A549 (cell line): ENCODE data around the gene SLC43A1. TPM values are rescaled to one million over a fixed set of nuclear protein-coding genes. Genes with fewer than 3 reads are reported as not detected.

Experiments used
- ATAC-seq, 2 experiments: fragments of 200-7000 bp in 1 of 2; fragments of >200 bp in 1 of 2; cut with Nextera tagmentation in 1 of 2; cut with Tn5 transposase in 1 of 2; 3 replicates each; pipeline versions ENCODE4 v1.8.0 to v1.9.1; 2018 to 2020; ENCODE audit warnings: mild to moderate bottlenecking in 1 of 2, moderate library complexity in 1 of 2
- CTCF ChIA-PET: fragments of 300-600 bp; sonication (Branson Sonifier 250); formaldehyde crosslinking; extraction: SDS; loops from one replicate; lab custom pipeline; 2021; ENCODE audit warnings: antibody characterized with exemption, inconsistent platforms; lab: Yijun Ruan, JAX
- POLR2A ChIA-PET: fragments of 350-600 bp; formaldehyde crosslinking; extraction: SDS; loops from one replicate; lab custom pipeline; 2021; ENCODE audit warnings: antibody characterized with exemption, inconsistent platforms; lab: Yijun Ruan, JAX
- DNase-seq, 2 experiments: peaks; one replicate each; pipeline versions ENCODE4 v3.0.0 to v3.0.0-alpha.2; 2011 to 2016; ENCODE audit warnings: low read depth in 1 of 2, low spot score in 1 of 2
- FAIRE-seq: peaks from 2 replicates; lab custom pipeline; 2011; peaks lifted over from hg19 to GRCh38; lab: Jason Lieb, UNC
- H3K27ac ChIP-seq, 2 experiments: fragments of >200 bp; sonication (Bioruptor Twin); formaldehyde crosslinking; 3 replicates each; pipeline ENCODE4 v1.5.1; 2016 to 2017
- H3K4me1 ChIP-seq: fragments of >200 bp; sonication (Bioruptor Twin); formaldehyde crosslinking; 3 replicates; pipeline ENCODE4 v1.6.1; 2016
- H3K4me2 ChIP-seq: fragments of >200 bp; sonication (Bioruptor Twin); formaldehyde crosslinking; 3 replicates; pipeline ENCODE4 v1.6.1; 2016
- H3K4me3 ChIP-seq: fragments of >200 bp; sonication (Bioruptor Twin); formaldehyde crosslinking; 3 replicates; pipeline ENCODE4 v1.5.1; 2016
- H3K9me3 ChIP-seq: fragments of >200 bp; sonication (Bioruptor Twin); formaldehyde crosslinking; 3 replicates; pipeline ENCODE4 v1.6.1; 2016
- BHLHE40 ChIP-seq: IDR thresholded peaks from 2 replicates; pipeline ENCODE4 v1.6.1; 2012; ENCODE audit warnings: low read depth, low read length, inconsistent platforms
- CBX2 ChIP-seq: fragments of 200-600 bp; sonication (generic); IDR thresholded peaks from 2 replicates; pipeline ENCODE4 v1.6.1; 2016; ENCODE audit warnings: low read depth, mild to moderate bottlenecking, borderline replicate concordance
- CEBPB ChIP-seq, 2 experiments: fragments of >200 bp in 1 of 2; sonication (Bioruptor Twin) in 1 of 2; formaldehyde crosslinking in 1 of 2; IDR thresholded peaks; 2 replicates each; pipeline ENCODE4 v1.6.1; 2012 to 2016
- CHD4 ChIP-seq: fragments of 200-600 bp; sonication (generic); IDR thresholded peaks from 2 replicates; pipeline ENCODE4 v1.6.1; 2016; ENCODE audit warnings: antibody characterized with exemption, mild to moderate bottlenecking, borderline replicate concordance
- ESRRA ChIP-seq: fragments of 150-350 bp; IDR thresholded peaks from 2 replicates; pipeline ENCODE4 v1.6.1; 2014; ENCODE audit warnings: mild to moderate bottlenecking, low read length, borderline replicate concordance
- FOSB ChIP-seq: fragments of 250-450 bp; sonication (Bioruptor Pico); IDR thresholded peaks from 2 replicates; pipeline ENCODE4 v1.5.0; 2020; ENCODE audit warnings: mild to moderate bottlenecking, moderate library complexity
- HDAC2 ChIP-seq: fragments of 200-600 bp; sonication (generic); IDR thresholded peaks from 2 replicates; pipeline ENCODE4 v1.6.1; 2016
- HEYL ChIP-seq: fragments of 250-450 bp; sonication (Bioruptor Pico); IDR thresholded peaks from 2 replicates; pipeline ENCODE4 v1.8.0; 2021; ENCODE audit warnings: mild to moderate bottlenecking, moderate library complexity
- HOXA7 ChIP-seq: fragments of 250-450 bp; sonication (Bioruptor Pico); IDR thresholded peaks from 2 replicates; pipeline ENCODE4 v1.5.0; 2020; ENCODE audit warnings: mild to moderate bottlenecking, moderate library complexity
- JUN ChIP-seq, 2 experiments: fragments of >200 bp; sonication (Bioruptor Twin); formaldehyde crosslinking; IDR thresholded peaks; 2 replicates in 1 of 2; 3 replicates in 1 of 2; pipeline ENCODE4 v1.6.1; 2016 to 2017
- KDM1A ChIP-seq: fragments of 200-600 bp; sonication (generic); IDR thresholded peaks from 2 replicates; pipeline ENCODE4 v1.6.1; 2016; ENCODE audit warnings: low read depth, mild to moderate bottlenecking
- MAFK ChIP-seq: fragments of 450-650 bp; IDR thresholded peaks from 2 replicates; pipeline ENCODE4 v1.6.1; 2014; ENCODE audit not compliant: partially characterized antibody
- MAZ ChIP-seq: fragments of 150-350 bp; IDR thresholded peaks from 2 replicates; pipeline ENCODE4 v1.6.1; 2014; ENCODE audit warnings: antibody characterized with exemption, low read depth, low read length, borderline replicate concordance
- NPAS2 ChIP-seq: fragments of 250-450 bp; sonication (Bioruptor Pico); IDR thresholded peaks from 2 replicates; pipeline ENCODE4 v1.8.0; 2022; ENCODE audit warnings: mild to moderate bottlenecking, moderate library complexity, borderline replicate concordance
- NR3C1 ChIP-seq: fragments of >200 bp; sonication (Bioruptor Twin); formaldehyde crosslinking; IDR thresholded peaks from 3 replicates; pipeline ENCODE4 v1.6.1; 2017
- RNF2 ChIP-seq: fragments of 200-600 bp; sonication (generic); IDR thresholded peaks from 2 replicates; pipeline ENCODE4 v1.6.1; 2016; ENCODE audit warnings: low read depth, mild to moderate bottlenecking, antibody characterized with exemption, moderate library complexity, borderline replicate concordance
- ZFP36 ChIP-seq: fragments of 450-650 bp; IDR thresholded peaks from 2 replicates; pipeline ENCODE4 v1.6.1; 2014; ENCODE audit warnings: borderline replicate concordance; ENCODE audit not compliant: partially characterized antibody
- WGBS: methylation state at CpG from one replicate; pipeline ENCODE4 v1.1.6; 2017; ENCODE audit errors: missing lambda C conversion rate; 5-methylcytosine and 5-hydroxymethylcytosine counted together
- polyA plus RNA-seq, 4 experiments: library from polyadenylated mRNA; depleted of rRNA in 3 of 4; stranded (reverse); fragments of >200 nt; fragmentation: RNase III in 1 of 4; extraction: RNeasy Plus Mini Kit Qiagen cat#74134 plus additional on column Dnase treatment in 1 of 4; gene quantifications; 2 replicates in 3 of 4; 3 replicates in 1 of 4; pipeline ENCODE4 v1.2.3, GENCODE V29; 2011 to 2017
- TF ChIP-seq, protein P1 (sequence below): fragments of 250-450 bp; sonication (Bioruptor Pico); IDR thresholded peaks from 2 replicates; pipeline ENCODE4 v1.5.0; 2020; ENCODE audit warnings: low read depth, mild to moderate bottlenecking, moderate library complexity
- TF ChIP-seq, protein P2 (sequence below): fragments of >200 bp; sonication (Bioruptor Twin); formaldehyde crosslinking; IDR thresholded peaks from 3 replicates; pipeline ENCODE4 v1.6.1; 2016
- TF ChIP-seq, protein P3 (sequence below): IDR thresholded peaks from 2 replicates; pipeline ENCODE4 v1.6.1; 2012
- TF ChIP-seq, protein P4 (sequence below): fragments of 250-450 bp; sonication (Bioruptor Pico); IDR thresholded peaks from 2 replicates; pipeline ENCODE4 v1.5.0; 2021; ENCODE audit warnings: mild to moderate bottlenecking, moderate library complexity, borderline replicate concordance
- TF ChIP-seq, protein P5 (sequence below): IDR thresholded peaks from 2 replicates; pipeline ENCODE4 v1.6.1; 2012; ENCODE audit warnings: low read depth, borderline replicate concordance
- TF ChIP-seq, protein P6 (sequence below): fragments of 150-350 bp; IDR thresholded peaks from 2 replicates; pipeline ENCODE4 v1.6.1; 2014; ENCODE audit warnings: low read depth, mild to moderate bottlenecking, low read length

The SLC43A1 gene
- polyA plus RNA-seq, 2 of the 4 experiments (the other 2 are of a cell fraction): 1.0 to 4.6 TPM

DNA sequence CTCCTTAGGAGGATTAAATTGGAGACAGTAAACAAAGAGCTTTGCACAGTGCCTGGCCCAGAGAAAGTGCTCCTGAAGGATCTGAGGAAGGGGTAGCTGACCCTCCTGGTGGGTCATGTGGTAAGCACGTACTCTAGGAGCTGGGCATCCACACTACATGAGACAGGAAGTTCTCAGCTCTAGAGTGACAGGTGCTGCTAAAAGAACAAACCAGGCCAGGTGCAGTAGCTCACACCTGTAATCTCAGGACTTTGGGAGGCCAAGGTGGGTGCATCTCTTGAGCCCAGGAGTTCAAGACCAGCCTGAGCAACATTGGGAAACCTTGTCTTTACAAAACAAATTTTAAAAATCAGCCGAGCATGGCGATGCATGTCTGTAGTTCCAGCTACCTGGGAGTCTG, 13.1 kb downstream of the SLC43A1 start:
- 81% methylated on average over 3 of the region's 3 CpGs for WGBS
- CTCF ChIA-PET: interaction anchor here (1.1 to 22.5 kb wide), 9 partner anchors 9 to 142 kb away, joined by 3 to 299 read pairs (median 4); partner anchors contain the start of genes SLC43A1 and TIMM10
- Histone ChIP-seq H3K27ac (no peak overlapping the region), H3K4me1 (peaks cover 11% of the 10 kb centered on the region; the same call in 2 of the 3 replicates), H3K4me3 (no peak overlapping the region), H3K9me3 (no peaks in the 10 kb centered on the region), H3K4me2 (no peak overlapping the region)
- ATAC-seq (no peak), DNase-seq (no peak), FAIRE-seq (no peak)
- POLR2A ChIA-PET: no interaction called here
- TF ChIP-seq, protein P1, sequence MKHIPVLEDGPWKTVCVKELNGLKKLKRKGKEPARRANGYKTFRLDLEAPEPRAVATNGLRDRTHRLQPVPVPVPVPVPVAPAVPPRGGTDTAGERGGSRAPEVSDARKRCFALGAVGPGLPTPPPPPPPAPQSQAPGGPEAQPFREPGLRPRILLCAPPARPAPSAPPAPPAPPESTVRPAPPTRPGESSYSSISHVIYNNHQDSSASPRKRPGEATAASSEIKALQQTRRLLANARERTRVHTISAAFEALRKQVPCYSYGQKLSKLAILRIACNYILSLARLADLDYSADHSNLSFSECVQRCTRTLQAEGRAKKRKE: no peak
- no peak for TF ChIP-seq NPAS2 (CRISPR knock-in tag)
- TF ChIP-seq, protein P2, sequence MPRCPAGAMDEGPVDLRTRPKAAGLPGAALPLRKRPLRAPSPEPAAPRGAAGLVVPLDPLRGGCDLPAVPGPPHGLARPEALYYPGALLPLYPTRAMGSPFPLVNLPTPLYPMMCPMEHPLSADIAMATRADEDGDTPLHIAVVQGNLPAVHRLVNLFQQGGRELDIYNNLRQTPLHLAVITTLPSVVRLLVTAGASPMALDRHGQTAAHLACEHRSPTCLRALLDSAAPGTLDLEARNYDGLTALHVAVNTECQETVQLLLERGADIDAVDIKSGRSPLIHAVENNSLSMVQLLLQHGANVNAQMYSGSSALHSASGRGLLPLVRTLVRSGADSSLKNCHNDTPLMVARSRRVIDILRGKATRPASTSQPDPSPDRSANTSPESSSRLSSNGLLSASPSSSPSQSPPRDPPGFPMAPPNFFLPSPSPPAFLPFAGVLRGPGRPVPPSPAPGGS: no peak
- no peak for TF ChIP-seq FOSB (CRISPR knock-in tag)
- TF ChIP-seq, protein P3, sequence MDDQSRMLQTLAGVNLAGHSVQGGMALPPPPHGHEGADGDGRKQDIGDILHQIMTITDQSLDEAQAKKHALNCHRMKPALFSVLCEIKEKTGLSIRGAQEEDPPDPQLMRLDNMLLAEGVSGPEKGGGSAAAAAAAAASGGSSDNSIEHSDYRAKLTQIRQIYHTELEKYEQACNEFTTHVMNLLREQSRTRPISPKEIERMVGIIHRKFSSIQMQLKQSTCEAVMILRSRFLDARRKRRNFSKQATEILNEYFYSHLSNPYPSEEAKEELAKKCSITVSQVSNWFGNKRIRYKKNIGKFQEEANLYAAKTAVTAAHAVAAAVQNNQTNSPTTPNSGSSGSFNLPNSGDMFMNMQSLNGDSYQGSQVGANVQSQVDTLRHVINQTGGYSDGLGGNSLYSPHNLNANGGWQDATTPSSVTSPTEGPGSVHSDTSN: no peak
- no peak for TF ChIP-seq CBX2
- no peak for TF ChIP-seq MAFK
- TF ChIP-seq, protein P4, sequence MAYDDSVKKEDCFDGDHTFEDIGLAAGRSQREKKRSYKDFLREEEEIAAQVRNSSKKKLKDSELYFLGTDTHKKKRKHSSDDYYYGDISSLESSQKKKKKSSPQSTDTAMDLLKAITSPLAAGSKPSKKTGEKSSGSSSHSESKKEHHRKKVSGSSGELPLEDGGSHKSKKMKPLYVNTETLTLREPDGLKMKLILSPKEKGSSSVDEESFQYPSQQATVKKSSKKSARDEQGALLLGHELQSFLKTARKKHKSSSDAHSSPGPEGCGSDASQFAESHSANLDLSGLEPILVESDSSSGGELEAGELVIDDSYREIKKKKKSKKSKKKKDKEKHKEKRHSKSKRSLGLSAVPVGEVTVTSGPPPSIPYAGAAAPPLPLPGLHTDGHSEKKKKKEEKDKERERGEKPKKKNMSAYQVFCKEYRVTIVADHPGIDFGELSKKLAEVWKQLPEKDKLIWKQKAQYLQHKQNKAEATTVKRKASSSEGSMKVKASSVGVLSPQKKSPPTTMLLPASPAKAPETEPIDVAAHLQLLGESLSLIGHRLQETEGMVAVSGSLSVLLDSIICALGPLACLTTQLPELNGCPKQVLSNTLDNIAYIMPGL (CRISPR knock-in tag): no peak
- no peak for TF ChIP-seq CEBPB (IDR thresholded peaks at IDR 0.05)
- TF ChIP-seq BHLHE40: no peak
- TF ChIP-seq, protein P5, sequence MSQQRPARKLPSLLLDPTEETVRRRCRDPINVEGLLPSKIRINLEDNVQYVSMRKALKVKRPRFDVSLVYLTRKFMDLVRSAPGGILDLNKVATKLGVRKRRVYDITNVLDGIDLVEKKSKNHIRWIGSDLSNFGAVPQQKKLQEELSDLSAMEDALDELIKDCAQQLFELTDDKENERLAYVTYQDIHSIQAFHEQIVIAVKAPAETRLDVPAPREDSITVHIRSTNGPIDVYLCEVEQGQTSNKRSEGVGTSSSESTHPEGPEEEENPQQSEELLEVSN: no peak
- no peak for TF ChIP-seq KDM1A
- TF ChIP-seq, protein P6, sequence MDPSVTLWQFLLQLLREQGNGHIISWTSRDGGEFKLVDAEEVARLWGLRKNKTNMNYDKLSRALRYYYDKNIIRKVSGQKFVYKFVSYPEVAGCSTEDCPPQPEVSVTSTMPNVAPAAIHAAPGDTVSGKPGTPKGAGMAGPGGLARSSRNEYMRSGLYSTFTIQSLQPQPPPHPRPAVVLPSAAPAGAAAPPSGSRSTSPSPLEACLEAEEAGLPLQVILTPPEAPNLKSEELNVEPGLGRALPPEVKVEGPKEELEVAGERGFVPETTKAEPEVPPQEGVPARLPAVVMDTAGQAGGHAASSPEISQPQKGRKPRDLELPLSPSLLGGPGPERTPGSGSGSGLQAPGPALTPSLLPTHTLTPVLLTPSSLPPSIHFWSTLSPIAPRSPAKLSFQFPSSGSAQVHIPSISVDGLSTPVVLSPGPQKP: no peak
- TF ChIP-seq JUN (IDR thresholded peaks at IDR 0.05): no peak
- TF ChIP-seq ESRRA: no peak
- no peak for TF ChIP-seq CHD4
- TF ChIP-seq RNF2: no peak
- TF ChIP-seq HDAC2: no peak
- TF ChIP-seq HEYL: no peak

DNA sequence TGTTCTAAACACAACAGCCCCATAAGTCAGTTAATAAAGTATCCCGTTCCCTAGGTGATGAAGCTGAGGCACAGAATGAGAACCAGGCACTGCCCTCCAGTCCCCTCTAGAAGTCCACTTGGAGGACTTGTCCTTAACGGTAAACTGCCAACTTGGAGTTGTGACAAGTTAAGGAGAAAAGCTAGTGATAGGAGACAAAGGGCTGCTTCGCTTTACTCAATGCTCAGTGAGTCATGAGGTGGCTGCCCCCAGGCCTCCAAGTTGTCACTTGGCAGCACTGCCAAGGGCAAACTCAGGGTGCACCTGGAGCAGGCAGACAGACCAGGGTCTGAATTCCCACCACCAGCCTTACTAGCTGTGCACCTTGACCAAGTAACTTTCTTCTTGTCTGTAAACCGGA, 13.5 kb downstream of the SLC43A1 start:
- Histone ChIP-seq H3K9me3 (no peaks in the 10 kb centered on the region), H3K4me3 (no peak overlapping the region), H3K4me2 (no peak overlapping the region), H3K27ac (no peak overlapping the region), H3K4me1 (peaks cover 11% of the 10 kb centered on the region; the same call in 2 of the 3 replicates)
- POLR2A ChIA-PET: no interaction called here
- FAIRE-seq: no peak
- CTCF ChIA-PET: interaction anchor here (1.1 to 22.5 kb wide), 8 partner anchors 8 to 150 kb away, joined by 3 to 299 read pairs (median 6); partner anchors contain the start of genes SLC43A1 and TIMM10
- TF ChIP-seq CEBPB (IDR thresholded peaks at IDR 0.05): no peak
- no peak for TF ChIP-seq JUN (IDR thresholded peaks at IDR 0.05)
- no peak for TF ChIP-seq MAFK
- TF ChIP-seq NR3C1: no peak
- TF ChIP-seq, protein P6: no peak
- TF ChIP-seq BHLHE40: no peak
- no peak for TF ChIP-seq MAZ
- no peak for TF ChIP-seq HDAC2
- TF ChIP-seq, protein P1: no peak
- no peak for TF ChIP-seq NPAS2 (CRISPR knock-in tag)
- TF ChIP-seq HOXA7 (CRISPR knock-in tag): no peak
- no peak for TF ChIP-seq ZFP36
- 65% methylated on average over 4 of the region's 4 CpGs for WGBS
- ATAC-seq: no peak
- no peak for DNase-seq
